ENCODE measurements around the gene APLP1. TPM values are rescaled to one million over a fixed set of nuclear protein-coding genes. Genes with fewer than 3 reads are reported as not detected.

The APLP1 gene
- total and polyA plus RNA-seq, 2 of the 4 experiments (the other 2 are of a cell fraction) = 4.7 to 41.0 TPM

- ATAC-seq (ENCODE audit: low read depth) (no peak), DNase-seq (no peak)
- Histone ChIP-seq H2BK15ac (ENCODE audit: low read depth, low read length) (no peak overlapping the region), H4K20me1 (ENCODE audit: insufficient read depth, low read length) (no peaks in the 10 kb centered on the region), H3K14ac (replicated peaks; ENCODE audit: low read depth, low read length) (no peak overlapping the region), H2AK9ac (replicated peaks; ENCODE audit: low read depth, low read length, poor library complexity) (no peak overlapping the region), H2AFZ (replicated peaks; ENCODE audit: low read length, poor library complexity) (no peak overlapping the region), H2BK120ac (ENCODE audit: low read depth, low read length) (no peak overlapping the region), H3K4me1 (ENCODE audit: control insufficient read depth, insufficient read depth, low read length) (peaks cover 4% of the 10 kb centered on the region; the same call in 1 of the 2 replicates), H3K4ac (ENCODE audit: low read depth, low read length) (no peak overlapping the region), H3K27ac (ENCODE audit: insufficient read depth, low read length) (no peak overlapping the region), H3K9ac (ENCODE audit: low read depth, low read length) (no peak overlapping the region), H3K9me3 (ENCODE audit: control insufficient read depth, insufficient read depth, low read length) (peaks cover 6% of the 10 kb centered on the region; the same call in 1 of the 2 replicates), H3K4me3 (ENCODE audit: insufficient read depth, low read depth, low read length) (no peak overlapping the region), H3K18ac (ENCODE audit: low read depth, low read length) (no peak overlapping the region), H4K91ac (ENCODE audit: insufficient read depth, low read depth, low read length) (no peak overlapping the region), H3K9me1 (ENCODE audit: insufficient read depth, low read length) (no peaks in the 10 kb centered on the region), H2BK5ac (ENCODE audit: low read depth, low read length, poor library complexity, severe bottlenecking) (no peak overlapping the region), H3K23ac (ENCODE audit: low read depth, low read length) (no peak overlapping the region), H3K4me2 (ENCODE audit: low read depth, low read length) (no peak overlapping the region), H2BK20ac (ENCODE audit: low read depth, low read length) (no peak overlapping the region), H3K79me1 (ENCODE audit: low read depth in 1 of 2, low read length in 2 of 2) (no peaks in the 10 kb centered on the region), H2AK5ac (ENCODE audit: low read depth, low read length) (no peak overlapping the region), H3K56ac (ENCODE audit: extremely low read depth, insufficient read depth, low read length) (no peak overlapping the region), H4K5ac (ENCODE audit: low read depth, low read length) (no peak overlapping the region), H3K27me3 (ENCODE audit: control insufficient read depth, insufficient read depth, low read length) (peaks cover 72% of the 10 kb centered on the region), H4K8ac (ENCODE audit: low read depth in 2 of 2, low read length in 2 of 2) (no peak overlapping the region), H3K36me3 (ENCODE audit: control insufficient read depth, insufficient read depth, low read length) (no peaks in the 10 kb centered on the region)
- TF ChIP-seq RAD21 (IDR thresholded peaks at IDR 0.05; ENCODE audit: low read length) (no peak), NFE2L2 (IDR thresholded peaks at IDR 0.05; ENCODE audit: low read depth, low read length) (no peak), MAFK (IDR thresholded peaks at IDR 0.05; ENCODE audit: low read depth, low read length) (no peak), CEBPB (IDR thresholded peaks at IDR 0.05; ENCODE audit: low read depth, low read length) (no peak), POLR2A (IDR thresholded peaks at IDR 0.05; ENCODE audit: low read depth, low read length) (no peak), RCOR1 (IDR thresholded peaks at IDR 0.05; ENCODE audit: insufficient replicate concordance, low read length) (no peak), FOS (IDR thresholded peaks at IDR 0.05; ENCODE audit: low read depth, low read length) (no peak), MXI1 (IDR thresholded peaks at IDR 0.05; ENCODE audit: borderline replicate concordance, low read depth, low read length) (no peak), BHLHE40 (IDR thresholded peaks at IDR 0.05; ENCODE audit: low read depth, low read length) (no peak), MAZ (IDR thresholded peaks at IDR 0.05; ENCODE audit: borderline replicate concordance, low read depth, low read length) (no peak), CHD1 (IDR thresholded peaks at IDR 0.05; ENCODE audit: low read depth, low read length) (no peak), RFX5 (IDR thresholded peaks at IDR 0.05; ENCODE audit: low read depth, low read length) (no peak)
- TF ChIP-seq, protein P1, sequence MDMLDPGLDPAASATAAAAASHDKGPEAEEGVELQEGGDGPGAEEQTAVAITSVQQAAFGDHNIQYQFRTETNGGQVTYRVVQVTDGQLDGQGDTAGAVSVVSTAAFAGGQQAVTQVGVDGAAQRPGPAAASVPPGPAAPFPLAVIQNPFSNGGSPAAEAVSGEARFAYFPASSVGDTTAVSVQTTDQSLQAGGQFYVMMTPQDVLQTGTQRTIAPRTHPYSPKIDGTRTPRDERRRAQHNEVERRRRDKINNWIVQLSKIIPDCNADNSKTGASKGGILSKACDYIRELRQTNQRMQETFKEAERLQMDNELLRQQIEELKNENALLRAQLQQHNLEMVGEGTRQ (IDR thresholded peaks at IDR 0.05; ENCODE audit: low read depth, low read length) = no peak
- TF ChIP-seq, protein P2, sequence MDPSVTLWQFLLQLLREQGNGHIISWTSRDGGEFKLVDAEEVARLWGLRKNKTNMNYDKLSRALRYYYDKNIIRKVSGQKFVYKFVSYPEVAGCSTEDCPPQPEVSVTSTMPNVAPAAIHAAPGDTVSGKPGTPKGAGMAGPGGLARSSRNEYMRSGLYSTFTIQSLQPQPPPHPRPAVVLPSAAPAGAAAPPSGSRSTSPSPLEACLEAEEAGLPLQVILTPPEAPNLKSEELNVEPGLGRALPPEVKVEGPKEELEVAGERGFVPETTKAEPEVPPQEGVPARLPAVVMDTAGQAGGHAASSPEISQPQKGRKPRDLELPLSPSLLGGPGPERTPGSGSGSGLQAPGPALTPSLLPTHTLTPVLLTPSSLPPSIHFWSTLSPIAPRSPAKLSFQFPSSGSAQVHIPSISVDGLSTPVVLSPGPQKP (IDR thresholded peaks at IDR 0.05; ENCODE audit: borderline replicate concordance, low read depth, low read length) = no peak
- TF ChIP-seq, protein P3, sequence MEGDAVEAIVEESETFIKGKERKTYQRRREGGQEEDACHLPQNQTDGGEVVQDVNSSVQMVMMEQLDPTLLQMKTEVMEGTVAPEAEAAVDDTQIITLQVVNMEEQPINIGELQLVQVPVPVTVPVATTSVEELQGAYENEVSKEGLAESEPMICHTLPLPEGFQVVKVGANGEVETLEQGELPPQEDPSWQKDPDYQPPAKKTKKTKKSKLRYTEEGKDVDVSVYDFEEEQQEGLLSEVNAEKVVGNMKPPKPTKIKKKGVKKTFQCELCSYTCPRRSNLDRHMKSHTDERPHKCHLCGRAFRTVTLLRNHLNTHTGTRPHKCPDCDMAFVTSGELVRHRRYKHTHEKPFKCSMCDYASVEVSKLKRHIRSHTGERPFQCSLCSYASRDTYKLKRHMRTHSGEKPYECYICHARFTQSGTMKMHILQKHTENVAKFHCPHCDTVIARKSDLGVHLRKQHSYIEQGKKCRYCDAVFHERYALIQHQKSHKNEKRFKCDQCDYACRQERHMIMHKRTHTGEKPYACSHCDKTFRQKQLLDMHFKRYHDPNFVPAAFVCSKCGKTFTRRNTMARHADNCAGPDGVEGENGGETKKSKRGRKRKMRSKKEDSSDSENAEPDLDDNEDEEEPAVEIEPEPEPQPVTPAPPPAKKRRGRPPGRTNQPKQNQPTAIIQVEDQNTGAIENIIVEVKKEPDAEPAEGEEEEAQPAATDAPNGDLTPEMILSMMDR (conservative IDR thresholded peaks at IDR 0.05; ENCODE audit: low read depth, low read length) = no peak
- CTCF ChIA-PET = no interaction called here
- dilution Hi-C loops (cut with HindIII; ENCODE audit: low sequenced_read_pairs, unreplicated experiment) = no loop called here
- BruUV-seq (replicated peaks) = no TSS peak
- in situ Hi-C loops (cut with MboI; ENCODE audit: low sequenced_read_pairs) = no loop called here
- POLR2A ChIA-PET (ENCODE audit: unreplicated experiment) = no interaction called here
- intact Hi-C loops (cut with micrococcal nuclease) = no loop called here
- 70% methylated on average over 9 of the region's 18 CpGs; no CpG with 5 or more reads in 1 of the 2 experiments for whole genome bisulfite sequencing, 2 experiments (ENCODE audit: extremely low coverage in 2 of 2, insufficient read length in 1 of 2)
Measured at GRCh38 chr19:35848919-35849505, 19.4 kb upstream of the APLP1 start.

Data from IMR-90 (cell line).